Activated CD8-positive, alpha-beta T cell treated with anti-CD3 and anti-CD28 coated beads for 36 hours (primary cell): ENCODE data around the gene ZNF205. TPM values are rescaled to one million over a fixed set of nuclear protein-coding genes. Genes with fewer than 3 reads are reported as not detected.
A peak's percentile ranks its signal among the peaks of the same experiment; 100 is the strongest.
"Not testable (repeated sequence)": the region's sequence is repeated elsewhere in the genome, so short reads cannot be mapped to it uniquely, and the experiment has no call there.

ENCODE experiments used
- ATAC-seq: fragments of 200-7000 bp; cut with Tn5 transposase; one replicate; pipeline ENCODE4 v1.10.0; 2021; ENCODE audit warnings: mild to moderate bottlenecking, moderate library complexity
- CTCF ChIA-PET: fragments of 350-600 bp; sonication (Branson Sonifier 250); formaldehyde crosslinking; loops from one replicate; lab custom pipeline; 2021; ENCODE audit warnings: antibody characterized with exemption; lab: Charles Lee
- POLR2A ChIA-PET: fragments of 350-600 bp; sonication (Branson Sonifier 250); formaldehyde crosslinking; loops from one replicate; lab custom pipeline; 2021; ENCODE audit warnings: antibody characterized with exemption; lab: Charles Lee
- DNase-seq: peaks from one replicate; pipeline ENCODE4 v3.0.0-alpha.2; 2020
- H3K27ac Mint-ChIP-seq: one replicate; pipeline ENCODE4 v1.8.0; 2021; ENCODE audit warnings: mild to moderate bottlenecking, mixed read lengths
- H3K27me3 Mint-ChIP-seq: one replicate; pipeline ENCODE4 v1.8.0; 2021; ENCODE audit warnings: mixed read lengths
- H3K36me3 Mint-ChIP-seq: one replicate; pipeline ENCODE4 v1.8.0; 2021; ENCODE audit warnings: low read depth, mixed read lengths
- H3K4me1 Mint-ChIP-seq: one replicate; pipeline ENCODE4 v1.8.0; 2021; ENCODE audit warnings: low read depth, mixed read lengths
- H3K4me3 Mint-ChIP-seq: one replicate; pipeline ENCODE4 v1.8.0; 2021; ENCODE audit warnings: mild to moderate bottlenecking, moderate library complexity, mixed read lengths
- H3K9me3 Mint-ChIP-seq: one replicate; pipeline ENCODE4 v1.8.0; 2021; ENCODE audit warnings: mixed read lengths
- CTCF ChIP-seq: fragments of 200-600 bp; IDR thresholded peaks from one replicate; pipeline ENCODE4 v1.8.0; 2022; ENCODE audit warnings: antibody characterized with exemption, mild to moderate bottlenecking
- intact Hi-C: fragments of 100-400 bp; cut with micrococcal nuclease; formaldehyde crosslinking; loops from one replicate; pipeline ENCODE4 v1.10.0; 2022
- total RNA-seq, 2 experiments: library from RNA; stranded (reverse); gene quantifications; one replicate each; pipeline ENCODE4 v1.2.3, GENCODE V29; 2021

ZNF205 gene
- total RNA-seq, 2 experiments from 2014 or later: not detected

GRCh38 chr16:3066440-3066748 is 46.0 kb upstream of the ZNF205 start:
- POLR2A ChIA-PET: interaction anchor here (0.8 to 4.0 kb wide), 6 partner anchors 10 to 106 kb away, joined by 3 to 49 read pairs (median 5); no protein-coding TSS in a partner anchor
- no peak for ATAC-seq
- no peaks in the 10 kb centered on the region for H3K9me3 Mint-ChIP-seq
- no peaks in the 10 kb centered on the region for H3K27me3 Mint-ChIP-seq
- intact Hi-C loops: no loop called here
- CTCF ChIA-PET: interaction anchor here (0.7 to 14.0 kb wide), 3 partner anchors 34 to 68 kb away, joined by 3 to 288 read pairs (median 4); no protein-coding TSS in a partner anchor
- peak overlapping the region; percentile 97 for H3K4me3 Mint-ChIP-seq
- TF ChIP-seq CTCF: no peak
- no peak for DNase-seq
- H3K36me3 Mint-ChIP-seq: peaks cover 48% of the 10 kb centered on the region
- H3K4me1 Mint-ChIP-seq: peaks cover 62% of the 10 kb centered on the region
- peak overlapping the region; percentile 99 for H3K27ac Mint-ChIP-seq

GRCh38 chr16:3068487-3068886 is 43.9 kb upstream of the ZNF205 start:
- intact Hi-C loops: no loop called here
- H3K4me1 Mint-ChIP-seq: peaks cover 63% of the 10 kb centered on the region
- ChIA-PET CTCF (interaction anchor here (2.7 to 14.0 kb wide), 2 partner anchors 10 to 60 kb away, joined by 14 to 288 read pairs; no protein-coding TSS in a partner anchor), POLR2A (interaction anchor here (0.9 to 4.0 kb wide), 5 partner anchors 8 to 66 kb away, joined by 3 to 49 read pairs (median 10); partner anchors contain the start of gene ZNF213)
- peaks cover 48% of the 10 kb centered on the region for H3K36me3 Mint-ChIP-seq
- ATAC-seq (no peak), DNase-seq (no peak)
- H3K4me3 Mint-ChIP-seq: peak overlapping the region; percentile 97
- no peaks in the 10 kb centered on the region for H3K9me3 Mint-ChIP-seq
- no peaks in the 10 kb centered on the region for H3K27me3 Mint-ChIP-seq
- H3K27ac Mint-ChIP-seq: peak overlapping the region; percentile 96
- TF ChIP-seq CTCF: no peak

- ChIA-PET POLR2A (interaction anchor here (1.4 to 2.3 kb wide), 2 partner anchors 10 to 18 kb away, joined by 3 to 10 read pairs; no protein-coding TSS in a partner anchor), CTCF (interaction anchor here (1.0 to 2.7 kb wide), 2 partner anchors 10 to 50 kb away, joined by 3 to 14 read pairs; no protein-coding TSS in a partner anchor)
- H3K27me3 Mint-ChIP-seq, ATAC-seq, DNase-seq, intact Hi-C loops, H3K9me3 Mint-ChIP-seq: not testable (repeated sequence)
- Mint-ChIP-seq H3K4me1 (peaks cover 66% of the 10 kb centered on the region), H3K4me3 (peak overlapping the region; percentile 47), H3K36me3 (peaks cover 48% of the 10 kb centered on the region), H3K27ac (peak overlapping the region; percentile 93)
Measured at GRCh38 chr16:3069146-3069545, 43.2 kb upstream of the ZNF205 start.

GRCh38 chr16:3070608-3071111 is 41.7 kb upstream of the ZNF205 start:
- DNase-seq (peak; percentile 47), ATAC-seq (no peak)
- Mint-ChIP-seq H3K9me3 (peaks cover 1% of the 10 kb centered on the region), H3K27ac (peak overlapping the region; percentile 93), H3K4me1 (peaks cover 69% of the 10 kb centered on the region), H3K36me3 (peaks cover 49% of the 10 kb centered on the region), H3K27me3 (no peaks in the 10 kb centered on the region), H3K4me3 (no peak overlapping the region)
- POLR2A ChIA-PET: interaction anchor here (0.6 to 2.1 kb wide), 5 partner anchors 11 to 59 kb away, joined by 3 to 6 read pairs (median 3); partner anchors contain the start of gene ZSCAN10
- intact Hi-C loops: no loop called here
- TF ChIP-seq CTCF: no peak
- CTCF ChIA-PET: interaction anchor here (0.9 to 2.1 kb wide), 4 partner anchors 11 to 59 kb away, joined by 3 to 6 read pairs (median 5); no protein-coding TSS in a partner anchor

GRCh38 chr16:3071655-3072054 is 40.7 kb upstream of the ZNF205 start:
- ChIA-PET CTCF (interaction anchor here (1.5 to 2.1 kb wide), 3 partner anchors 12 to 58 kb away, joined by 5 to 6 read pairs (median 5); no protein-coding TSS in a partner anchor), POLR2A (interaction anchor here (2.1 kb wide), 1 partner anchor 12 kb away, joined by 6 read pairs; no protein-coding TSS in a partner anchor)
- no peak for TF ChIP-seq CTCF
- Mint-ChIP-seq H3K27me3 (no peaks in the 10 kb centered on the region), H3K9me3 (peaks cover 1% of the 10 kb centered on the region), H3K27ac (peak overlapping the region; percentile 93), H3K36me3 (peaks cover 39% of the 10 kb centered on the region), H3K4me3 (no peak overlapping the region), H3K4me1 (peaks cover 75% of the 10 kb centered on the region)
- ATAC-seq (no peak), DNase-seq (no peak)
- intact Hi-C loops: no loop called here

- ChIA-PET CTCF (interaction anchor here (2.1 kb wide), 1 partner anchor 14 kb away, joined by 5 read pairs; no protein-coding TSS in a partner anchor), POLR2A (interaction anchor here (2.1 kb wide), 1 partner anchor 12 kb away, joined by 6 read pairs; no protein-coding TSS in a partner anchor)
- Mint-ChIP-seq H3K27ac (peak overlapping the region; percentile 93), H3K36me3 (peaks cover 38% of the 10 kb centered on the region), H3K4me1 (peaks cover 79% of the 10 kb centered on the region)
- H3K27me3 Mint-ChIP-seq, H3K4me3 Mint-ChIP-seq, H3K9me3 Mint-ChIP-seq, intact Hi-C loops, DNase-seq: not testable (repeated sequence)
- peak; percentile 5 for ATAC-seq
Measured at GRCh38 chr16:3072148-3072547, 40.2 kb upstream of the ZNF205 start.

GRCh38 chr16:3072576-3073263 is 39.7 kb upstream of the ZNF205 start:
- peak; percentile 41 for ATAC-seq
- H3K9me3 Mint-ChIP-seq, intact Hi-C loops, H3K4me3 Mint-ChIP-seq, H3K27me3 Mint-ChIP-seq: not testable (repeated sequence)
- peak; percentile 77 for DNase-seq
- H3K27ac Mint-ChIP-seq: peak overlapping the region; percentile 97
- ChIA-PET POLR2A (interaction anchor here (2.1 kb wide), 1 partner anchor 13 kb away, joined by 6 read pairs; no protein-coding TSS in a partner anchor), CTCF (interaction anchor here (2.1 kb wide), 1 partner anchor 14 kb away, joined by 5 read pairs; no protein-coding TSS in a partner anchor)
- H3K4me1 Mint-ChIP-seq: peaks cover 77% of the 10 kb centered on the region
- peaks cover 33% of the 10 kb centered on the region for H3K36me3 Mint-ChIP-seq
